CD4-positive, alpha-beta T cell treated with Interleukin-4 for 1 hour (primary cell): ENCODE measurements around the gene CLMP.
"Not testable (repeated sequence)": the region's sequence is repeated elsewhere in the genome, so short reads cannot be mapped to it uniquely, and the experiment has no call there.

Source experiments
- DNase-seq, 2 donors: peaks; one replicate each; pipeline ENCODE4 v3.0.0-alpha.2; 2020 to 2022

The CLMP gene

GRCh38 chr11:123217897-123218296 lies 22.8 kb upstream of the CLMP start:
- no peak for DNase-seq

- no peak for DNase-seq
Measured at GRCh38 chr11:123216249-123216648, 21.2 kb upstream of the CLMP start.

GRCh38 chr11:123214940-123215339 lies 19.9 kb upstream of the CLMP start:
- DNase-seq: no peak

GRCh38 chr11:123214396-123214795 lies 19.3 kb upstream of the CLMP start:
- no peak for DNase-seq

GRCh38 chr11:123213307-123213771 lies 18.3 kb upstream of the CLMP start:
- no peak for DNase-seq

GRCh38 chr11:123212406-123212805 lies 17.4 kb upstream of the CLMP start:
- DNase-seq: no peak

- DNase-seq: no peak
Measured at GRCh38 chr11:123211981-123212380, 16.9 kb upstream of the CLMP start.

GRCh38 chr11:123211149-123211852 lies 16.3 kb upstream of the CLMP start:
- no peak for DNase-seq

GRCh38 chr11:123209591-123209990 lies 14.5 kb upstream of the CLMP start:
- DNase-seq: no peak

GRCh38 chr11:123206791-123207434 lies 11.9 kb upstream of the CLMP start:
- no peak for DNase-seq

- not testable (repeated sequence) for DNase-seq
Measured at GRCh38 chr11:123206055-123206454, 11.0 kb upstream of the CLMP start.

- no peak for DNase-seq
Measured at GRCh38 chr11:123203934-123204333, 8.9 kb upstream of the CLMP start.

- no peak for DNase-seq
Measured at GRCh38 chr11:123203471-123203870, 8.4 kb upstream of the CLMP start.

- DNase-seq: no peak
Measured at GRCh38 chr11:123202155-123203151, 7.4 kb upstream of the CLMP start.

- DNase-seq: no peak
Measured at GRCh38 chr11:123200264-123200663, 5.2 kb upstream of the CLMP start.

- no peak for DNase-seq
Measured at GRCh38 chr11:123197711-123198110, 2.7 kb upstream of the CLMP start.

- DNase-seq: no peak
Measured at GRCh38 chr11:123196060-123196714, 1.1 kb upstream of the CLMP start.

- DNase-seq: no peak
Measured at GRCh38 chr11:123194337-123195187, 486 bp downstream of the CLMP start.

- DNase-seq: no peak
Measured at GRCh38 chr11:123193742-123194141, 1.3 kb downstream of the CLMP start.

- DNase-seq: no peak
Measured at GRCh38 chr11:123191939-123192338, 3.1 kb downstream of the CLMP start.

GRCh38 chr11:123190518-123190917 lies 4.5 kb downstream of the CLMP start:
- no peak for DNase-seq
